Omental fat pad (tissue), 4 donors: ENCODE data around the gene PAX8. TPM values are rescaled to one million over a fixed set of nuclear protein-coding genes. Genes with fewer than 3 reads are reported as not detected.

Experiments
- ATAC-seq: fragments of 150-250 bp; one replicate; pipeline ENCODE4 v1.9.1; 2016; ENCODE audit warnings: mild to moderate bottlenecking, moderate library complexity; ENCODE audit not compliant: low FRiP score
- DNase-seq: peaks from one replicate; pipeline ENCODE4 v3.0.0-alpha.2; 2019; ENCODE audit warnings: low spot score
- CTCF ChIP-seq, 3 donors: fragments of 450-650 bp; IDR thresholded peaks; one replicate each; pipeline ENCODE4 v1.5.1; 2016 to 2017; ENCODE audit warnings: antibody characterized with exemption in 3 of 3, mild to moderate bottlenecking in 3 of 3, moderate library complexity in 2 of 3
- total RNA-seq, 4 donors: library from RNA; depleted of rRNA; stranded (reverse); fragments of >200 nt; gene quantifications; one replicate each; pipeline ENCODE4 v1.1.0, GENCODE V29; 2016

Gene PAX8
- total RNA-seq, 4 donors from 2014 or later = 2.8 to 9.4 (median 5.8) TPM

GRCh38 chr2:113176696-113177355 is 101.9 kb downstream of the PAX8 start:
- DNase-seq = no peak
- ATAC-seq = no peak
- TF ChIP-seq CTCF (IDR thresholded peaks at IDR 0.05) = no peak

- TF ChIP-seq CTCF (IDR thresholded peaks at IDR 0.05) = no peak
- ATAC-seq (no peak), DNase-seq (no peak)
These were observed 102.7 kb downstream of the PAX8 start for GRCh38 chr2:113175736-113176695.

- DNase-seq (no peak), ATAC-seq (no peak)
- no peak for TF ChIP-seq CTCF (IDR thresholded peaks at IDR 0.05)
These were observed 103.6 kb downstream of the PAX8 start for GRCh38 chr2:113175042-113175628.

GRCh38 chr2:113174376-113174750 is 104.4 kb downstream of the PAX8 start:
- DNase-seq = no peak

GRCh38 chr2:113173542-113174375 is 105.0 kb downstream of the PAX8 start, which contains the start of gene PSD4:
PSD4 (plus strand) TSS chr2:113173971; CDS start chr2:113182457, 8,486 bp downstream.
- TF ChIP-seq CTCF (IDR thresholded peaks at IDR 0.05) = no peak
- no peak for DNase-seq
- ATAC-seq = no peak

More at GRCh38 chr2:113174376-113174750, 104.4 kb downstream of the PAX8 start:
- TF ChIP-seq CTCF (IDR thresholded peaks at IDR 0.05) = no peak
- ATAC-seq = no peak
